Trophoblast cell (in vitro differentiated cells and primary cell): ENCODE results near the gene INO80E.

Source experiments
- DNase-seq, 2 donors: peaks; one replicate each; pipeline ENCODE4 v3.0.0-alpha.2; 2016
- H2AFZ ChIP-seq: 2 replicates; pipeline ENCODE4 v1.6.1; 2013; ENCODE audit warnings: low read length, moderate library complexity, mild to moderate bottlenecking; ENCODE audit not compliant: insufficient read depth, poor library complexity
- H2AK5ac ChIP-seq: 2 replicates; pipeline ENCODE4 v1.6.1; 2013; ENCODE audit warnings: mild to moderate bottlenecking, low read length
- H2BK120ac ChIP-seq: 2 replicates; pipeline ENCODE4 v1.6.1; 2013; ENCODE audit warnings: low read length, mild to moderate bottlenecking, moderate library complexity; ENCODE audit not compliant: insufficient read depth, poor library complexity
- H2BK12ac ChIP-seq: 2 replicates; pipeline ENCODE4 v1.6.1; 2013; ENCODE audit warnings: mild to moderate bottlenecking, low read length, moderate library complexity
- H2BK5ac ChIP-seq: 2 replicates; pipeline ENCODE4 v1.6.1; 2013; ENCODE audit warnings: low read length, low read depth, moderate library complexity, mild to moderate bottlenecking; ENCODE audit not compliant: poor library complexity
- H3K14ac ChIP-seq: 2 replicates; pipeline ENCODE4 v1.6.1; 2013; ENCODE audit warnings: mild to moderate bottlenecking, low read length
- H3K18ac ChIP-seq: 2 replicates; pipeline ENCODE4 v1.6.1; 2013; ENCODE audit warnings: mild to moderate bottlenecking, low read length
- H3K23ac ChIP-seq: 2 replicates; pipeline ENCODE4 v1.6.1; 2013; ENCODE audit warnings: low read length
- H3K27ac ChIP-seq: 2 replicates; pipeline ENCODE4 v1.5.1; 2013; ENCODE audit warnings: low read depth, mild to moderate bottlenecking, inconsistent platforms, low read length, moderate library complexity
- H3K27me3 ChIP-seq: 2 replicates; pipeline ENCODE4 v1.6.1; 2013; ENCODE audit warnings: inconsistent platforms, mild to moderate bottlenecking, low read length, moderate library complexity; ENCODE audit not compliant: insufficient read depth
- H3K36me3 ChIP-seq, 2 experiments: 1 replicate in 1 of 2; 2 replicates in 1 of 2; pipeline ENCODE4 v1.6.1; 2013; ENCODE audit warnings: low read length in 2 of 2, mild to moderate bottlenecking in 2 of 2, moderate library complexity in 1 of 2; ENCODE audit not compliant: insufficient read depth in 2 of 2, control insufficient read depth in 1 of 2
- H3K4ac ChIP-seq: 2 replicates; pipeline ENCODE4 v1.6.1; 2013; ENCODE audit warnings: low read depth, mild to moderate bottlenecking, low read length, moderate library complexity
- H3K4me1 ChIP-seq, 2 experiments: 1 replicate in 1 of 2; 2 replicates in 1 of 2; pipeline ENCODE4 v1.6.1; 2013; ENCODE audit warnings: low read length in 2 of 2, mild to moderate bottlenecking in 2 of 2, moderate library complexity in 1 of 2; ENCODE audit not compliant: insufficient read depth in 2 of 2, control insufficient read depth in 1 of 2
- H3K4me2 ChIP-seq: 2 replicates; pipeline ENCODE4 v1.6.1; 2013; ENCODE audit warnings: inconsistent platforms, mild to moderate bottlenecking, low read length, moderate library complexity
- H3K4me3 ChIP-seq: 2 replicates; pipeline ENCODE4 v1.5.1; 2013; ENCODE audit warnings: mild to moderate bottlenecking, low read depth, low read length, inconsistent platforms
- H3K79me1 ChIP-seq: one replicate; pipeline ENCODE4 v1.6.1; 2013; ENCODE audit warnings: low read length
- H3K79me2 ChIP-seq: 2 replicates; pipeline ENCODE4 v1.6.1; 2013; ENCODE audit warnings: low read length, mild to moderate bottlenecking; ENCODE audit not compliant: control insufficient read depth, insufficient read depth, poor library complexity
- H3K9ac ChIP-seq: 2 replicates; pipeline ENCODE4 v1.6.1; 2013; ENCODE audit warnings: mild to moderate bottlenecking, low read length
- H3K9me3 ChIP-seq: 2 replicates; pipeline ENCODE4 v1.6.1; 2013; ENCODE audit warnings: low read depth, mild to moderate bottlenecking, control low read depth, inconsistent platforms, low read length; ENCODE audit not compliant: insufficient read depth
- H4K12ac ChIP-seq: 2 replicates; pipeline ENCODE4 v1.6.1; 2013; ENCODE audit warnings: low read depth, mild to moderate bottlenecking, low read length, moderate library complexity
- H4K8ac ChIP-seq: 2 replicates; pipeline ENCODE4 v1.6.1; 2013; ENCODE audit warnings: low read depth, mild to moderate bottlenecking, low read length, moderate library complexity
- H4K91ac ChIP-seq: one replicate; pipeline ENCODE4 v1.6.1; 2013; ENCODE audit warnings: low read depth, mild to moderate bottlenecking, low read length, moderate library complexity
- WGBS: extraction: QIAGEN DNeasy Blood & Tissue Kit; methylation state at CpG from one replicate; pipeline ENCODE4 v1.1.7; 2013; ENCODE audit warnings: missing lambda C conversion rate; ENCODE audit not compliant: insufficient read length, insufficient coverage; ENCODE audit errors: extremely low coverage; 5-methylcytosine and 5-hydroxymethylcytosine counted together

The INO80E gene

DNA sequence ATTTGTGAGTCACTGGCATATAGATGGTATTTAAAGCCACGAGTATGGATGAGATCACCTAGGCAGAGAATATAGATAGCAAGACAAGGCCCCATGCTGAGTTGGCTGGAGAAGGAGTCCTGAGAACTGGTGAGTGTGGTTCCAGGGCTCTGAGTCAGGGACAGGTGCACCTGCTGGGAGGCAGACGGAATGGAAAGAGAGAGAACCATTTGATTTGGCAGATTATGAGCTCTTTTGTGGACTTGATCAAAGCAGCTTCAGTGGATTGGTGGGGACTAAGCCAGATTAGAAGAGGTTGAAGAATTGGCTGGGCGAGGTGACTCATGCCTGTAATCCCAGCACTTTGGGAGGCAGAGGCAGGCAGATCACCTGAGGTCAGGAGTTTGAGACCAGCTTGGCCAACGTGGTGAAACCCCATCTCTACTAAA, 22.7 kb downstream of the INO80E start:
- H3K23ac ChIP-seq, result no peak overlapping the region
- H3K4me1 ChIP-seq, result peaks cover 0 to 4% of the 10 kb centered on the region in 2 experiments
- H2BK5ac ChIP-seq, result no peak overlapping the region
- no peaks in the 10 kb centered on the region for H3K79me1 ChIP-seq
- H2BK120ac ChIP-seq, result no peak overlapping the region
- peak; percentile 16 to 22 for DNase-seq
- H3K18ac ChIP-seq, result no peak overlapping the region
- H4K8ac ChIP-seq, result no peak overlapping the region
- no peak overlapping the region for H2BK12ac ChIP-seq
- no CpG with 5 or more reads among the region's 4 CpGs for WGBS
- H3K9me3 ChIP-seq, result no peaks in the 10 kb centered on the region
- H2AK5ac ChIP-seq, result no peak overlapping the region
- H3K27ac ChIP-seq, result no peak overlapping the region
- no peak overlapping the region for H3K4me3 ChIP-seq
- no peak overlapping the region for H4K91ac ChIP-seq
- no peak overlapping the region for H3K9ac ChIP-seq
- H3K4ac ChIP-seq, result no peak overlapping the region
- H2AFZ ChIP-seq, result no peak overlapping the region
- H3K79me2 ChIP-seq, result no peaks in the 10 kb centered on the region
- no peaks in the 10 kb centered on the region for H3K27me3 ChIP-seq
- no peaks in the 10 kb centered on the region for H3K36me3 ChIP-seq
- no peak overlapping the region for H3K4me2 ChIP-seq
- H4K12ac ChIP-seq, result no peak overlapping the region
- H3K14ac ChIP-seq, result no peak overlapping the region

DNA sequence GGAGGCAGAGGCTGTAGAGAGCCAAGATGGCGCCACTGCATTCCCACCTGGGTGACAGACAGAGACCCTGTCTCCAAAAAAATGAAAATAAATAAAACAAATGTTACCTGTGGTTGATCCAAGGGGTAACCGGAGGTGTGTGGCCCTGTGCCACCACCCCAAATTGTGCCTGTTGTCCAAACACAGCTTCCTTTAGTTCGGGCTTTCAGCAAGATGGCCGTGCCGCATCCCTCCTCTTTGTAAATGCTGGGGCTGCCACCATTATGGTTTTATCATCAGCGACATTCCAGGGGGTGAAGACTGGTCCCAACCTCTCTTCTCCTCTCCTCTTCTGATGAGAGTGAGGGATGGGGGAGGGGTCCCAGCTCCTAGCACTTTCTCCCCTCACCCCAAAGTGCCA, 26.8 kb downstream of the INO80E start, which contains the start of gene C16orf92:
TSS of gene C16orf92 (plus strand) at position 312 of the 400 bp plus-strand sequence. CDS start 143 bp downstream, outside the sequence.
- Histone ChIP-seq H3K18ac (no peak within 1 kb of the TSS), H2BK5ac (no peak within 1 kb of the TSS), H3K14ac (no peak within 1 kb of the TSS), H2AK5ac (no peak within 1 kb of the TSS), H3K4me2 (no peak within 1 kb of the TSS), H3K79me2 (no peaks in the 10 kb centered on the region), H2BK12ac (no peak within 1 kb of the TSS), H3K9me3 (no peaks in the 10 kb centered on the region), H3K4me3 (no peak within 1 kb of the TSS), H4K12ac (no peak within 1 kb of the TSS), H3K79me1 (no peaks in the 10 kb centered on the region), H4K8ac (no peak within 1 kb of the TSS), H3K27ac (no peak within 1 kb of the TSS), H4K91ac (no peak within 1 kb of the TSS), H2AFZ (no peak within 1 kb of the TSS), H2BK120ac (no peak within 1 kb of the TSS), H3K36me3 (no peaks in the 10 kb centered on the region), H3K4me1 (peaks cover 0 to 4% of the 10 kb centered on the region in 2 experiments), H3K23ac (no peak within 1 kb of the TSS), H3K27me3 (no peaks in the 10 kb centered on the region), H3K4ac (no peak within 1 kb of the TSS), H3K9ac (no peak within 1 kb of the TSS)
- no CpG with 5 or more reads among the region's 6 CpGs for WGBS
- no peak for DNase-seq

DNA sequence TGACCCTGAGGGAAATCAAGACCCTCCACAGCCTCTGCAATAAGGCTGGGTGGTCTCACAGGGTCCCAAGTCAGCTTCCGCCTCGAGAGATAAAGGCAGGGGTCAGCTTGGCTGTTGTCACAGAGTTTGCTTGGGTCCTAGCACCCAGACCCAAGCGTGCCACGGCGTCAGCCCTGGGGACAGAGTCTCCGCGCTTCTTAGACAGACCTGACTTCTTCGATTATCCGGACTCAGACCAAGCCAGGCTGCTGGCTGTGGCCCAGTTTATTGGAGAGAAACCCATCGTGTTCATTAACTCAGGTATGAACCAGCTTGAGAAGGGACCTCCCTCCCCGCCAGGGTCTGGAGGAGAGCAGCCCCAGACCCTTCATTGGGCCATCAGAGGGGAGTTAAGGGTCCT, 27.5 kb downstream of the INO80E start:
- Histone ChIP-seq H3K27ac (no peak overlapping the region), H3K4me1 (peaks cover 0 to 4% of the 10 kb centered on the region in 2 experiments), H4K12ac (no peak overlapping the region), H3K4me3 (no peak overlapping the region), H3K23ac (no peak overlapping the region), H3K79me1 (no peaks in the 10 kb centered on the region), H2BK12ac (no peak overlapping the region), H3K14ac (no peak overlapping the region), H3K4ac (no peak overlapping the region), H4K91ac (no peak overlapping the region), H2AK5ac (no peak overlapping the region), H3K36me3 (no peaks in the 10 kb centered on the region), H2BK5ac (no peak overlapping the region), H3K27me3 (no peaks in the 10 kb centered on the region), H3K9ac (no peak overlapping the region), H4K8ac (no peak overlapping the region), H2AFZ (no peak overlapping the region), H2BK120ac (no peak overlapping the region), H3K18ac (no peak overlapping the region), H3K9me3 (no peaks in the 10 kb centered on the region), H3K4me2 (no peak overlapping the region), H3K79me2 (no peaks in the 10 kb centered on the region)
- DNase-seq, result no peak
- WGBS, result no CpG with 5 or more reads among the region's 11 CpGs

DNA sequence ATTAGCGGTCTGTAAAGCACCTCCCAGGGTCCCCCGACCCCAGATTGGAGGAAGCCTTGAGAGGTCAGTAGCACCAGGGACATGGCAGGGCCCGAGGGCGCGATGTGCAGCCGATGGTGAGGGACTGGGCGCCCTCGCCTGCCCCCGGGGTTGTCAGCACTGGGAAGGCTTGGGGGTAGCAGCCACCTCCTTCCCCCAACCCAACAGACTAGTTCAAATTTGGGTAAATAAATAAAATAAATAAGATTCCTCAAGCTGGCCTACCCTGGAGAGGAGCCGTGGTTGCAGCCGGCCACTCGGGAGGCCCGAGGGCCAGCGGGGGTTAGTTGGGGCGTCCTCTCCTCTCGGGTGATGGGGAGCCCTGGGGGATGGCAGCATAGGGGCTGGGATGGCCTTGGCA, 28.4 kb downstream of the INO80E start:
- H3K4me1 ChIP-seq, result peaks cover 0 to 4% of the 10 kb centered on the region in 2 experiments
- no peak overlapping the region for H3K4me3 ChIP-seq
- H4K8ac ChIP-seq, result no peak overlapping the region
- no peak overlapping the region for H2BK120ac ChIP-seq
- H3K4me2 ChIP-seq, result no peak overlapping the region
- no peak overlapping the region for H2BK12ac ChIP-seq
- peaks cover 6% of the 10 kb centered on the region for H3K27me3 ChIP-seq
- no peaks in the 10 kb centered on the region for H3K79me1 ChIP-seq
- H3K9me3 ChIP-seq, result no peaks in the 10 kb centered on the region
- no peak overlapping the region for H3K9ac ChIP-seq
- H3K27ac ChIP-seq, result no peak overlapping the region
- DNase-seq, result no peak
- H3K79me2 ChIP-seq, result no peaks in the 10 kb centered on the region
- WGBS, result no CpG with 5 or more reads among the region's 16 CpGs
- H2AK5ac ChIP-seq, result no peak overlapping the region
- H2AFZ ChIP-seq, result no peak overlapping the region
- no peak overlapping the region for H3K23ac ChIP-seq
- no peaks in the 10 kb centered on the region for H3K36me3 ChIP-seq
- no peak overlapping the region for H3K4ac ChIP-seq
- no peak overlapping the region for H4K91ac ChIP-seq
- no peak overlapping the region for H3K18ac ChIP-seq
- H2BK5ac ChIP-seq, result no peak overlapping the region
- no peak overlapping the region for H3K14ac ChIP-seq
- H4K12ac ChIP-seq, result no peak overlapping the region
